Gastrocnemius medialis (tissue), 4 donors: Measurements from ENCODE around the gene LPA.

ENCODE experiments used
- CTCF ChIP-seq, 5 experiments: fragments of 450-650 bp in 3 of 5; fragments of 200-600 bp in 2 of 5; sonication (generic) in 2 of 5; IDR thresholded peaks in 4 of 5; conservative IDR thresholded peaks in 1 of 5; 1 replicate in 4 of 5; 2 replicates in 1 of 5; pipeline ENCODE4 v1.5.1; 2016 to 2019; ENCODE audit warnings: antibody characterized with exemption in 5 of 5, mild to moderate bottlenecking in 3 of 5, moderate library complexity in 3 of 5
- POLR2A ChIP-seq, 2 donors: fragments of 450-650 bp; IDR thresholded peaks; one replicate each; pipeline ENCODE4 v1.6.1; 2017; ENCODE audit warnings: antibody characterized with exemption in 2 of 2, mild to moderate bottlenecking in 2 of 2, moderate library complexity in 2 of 2

GRCh38 chr6:160691617-160692016 lies 27.5 kb upstream of the LPA start:
- no peak for TF ChIP-seq CTCF (IDR thresholded peaks at IDR 0.05 in 4 of 5, conservative IDR thresholded peaks at IDR 0.05 in 1 of 5)
- no peak for TF ChIP-seq POLR2A (IDR thresholded peaks at IDR 0.05)
